ENCODE data around the gene RBM47.
"Not testable (repeated sequence)": the region's sequence is repeated elsewhere in the genome, so short reads cannot be mapped to it uniquely, and the experiment has no call there.

RBM47 gene

DNA sequence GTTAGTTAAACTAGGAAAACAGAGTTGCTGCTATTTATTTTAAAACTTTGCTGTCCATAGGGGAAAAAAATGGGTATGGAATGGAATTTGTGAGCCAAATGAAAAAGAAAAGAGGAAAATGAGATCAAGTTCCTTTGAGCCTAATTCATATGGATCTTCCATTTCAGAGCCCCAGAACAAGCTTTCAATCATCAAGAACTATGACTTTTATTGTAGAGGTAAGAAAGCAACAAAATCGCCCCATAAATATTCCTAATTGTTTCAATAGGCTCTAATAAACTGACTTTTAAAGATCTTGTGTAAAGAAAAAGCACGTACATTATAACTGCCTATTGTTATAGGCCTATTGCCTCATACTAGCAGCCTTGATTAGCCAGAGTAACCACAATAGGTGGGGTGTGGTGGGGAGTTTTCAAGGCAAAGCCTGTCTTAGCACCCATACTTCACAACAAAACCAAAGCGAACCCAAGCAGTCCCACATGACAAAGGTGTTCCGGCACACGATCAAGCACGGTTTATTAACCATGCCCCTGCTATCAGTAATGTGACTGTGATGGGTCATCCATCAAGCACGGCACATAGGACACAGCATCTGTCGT lies 44.4 kb downstream of the RBM47 start:
- DNase-seq: no peak

DNA sequence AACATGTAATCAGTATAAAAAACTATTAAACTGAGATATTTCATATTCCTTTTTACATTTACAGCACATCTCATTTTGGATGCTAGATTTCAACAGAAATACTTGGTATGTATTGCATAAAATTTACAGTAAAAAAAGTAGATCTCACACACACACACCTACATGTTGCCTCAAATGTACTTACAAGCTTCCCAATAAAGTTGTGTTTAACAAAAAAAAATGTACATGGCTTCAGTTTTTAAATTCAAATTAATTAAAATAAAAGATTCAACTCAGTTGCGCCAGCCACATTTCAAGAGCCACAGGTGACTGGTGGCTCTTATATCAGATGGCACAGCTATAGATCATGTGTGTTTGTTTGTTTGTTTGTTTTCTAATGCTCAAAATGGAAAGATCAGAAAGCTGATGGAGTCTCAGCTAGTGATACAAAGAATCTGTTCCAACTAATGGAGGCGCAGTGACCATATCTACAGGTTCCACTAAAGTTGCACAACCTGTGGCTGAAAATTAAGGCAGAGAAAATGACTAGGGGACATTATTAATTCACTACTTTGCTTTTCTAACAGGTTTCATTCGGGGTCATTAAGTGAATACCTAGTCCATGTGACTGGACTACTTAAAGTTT lies 45.0 kb downstream of the RBM47 start:
- DNase-seq: no peak

DNA sequence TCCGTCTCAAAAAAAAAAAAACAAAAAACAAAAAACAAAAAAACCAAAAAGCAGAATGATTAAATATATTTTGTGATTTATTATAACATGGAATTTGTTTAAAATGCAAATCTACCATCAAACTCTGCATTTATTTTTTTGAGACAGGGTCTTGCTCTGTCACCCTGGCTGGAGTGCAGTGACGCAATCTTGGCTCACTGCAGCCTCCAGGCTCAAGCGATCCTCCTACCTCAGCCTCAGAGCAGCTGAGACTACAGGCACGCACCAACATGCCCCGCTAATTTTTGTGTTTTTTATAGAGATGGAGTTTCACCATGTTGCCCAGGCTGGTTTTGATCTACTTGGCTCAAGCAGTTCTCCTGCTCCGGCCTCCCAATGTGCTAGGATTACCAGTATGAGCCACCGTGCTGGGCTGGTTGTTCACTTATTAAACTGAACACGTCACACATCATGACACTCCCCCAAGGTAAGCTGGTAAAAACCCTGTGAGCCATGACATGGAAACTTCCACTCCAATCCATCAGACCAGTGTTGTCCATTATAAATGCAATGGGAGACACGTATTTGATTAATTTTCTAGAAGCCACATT lies 45.7 kb downstream of the RBM47 start:
- no peak for DNase-seq

DNA sequence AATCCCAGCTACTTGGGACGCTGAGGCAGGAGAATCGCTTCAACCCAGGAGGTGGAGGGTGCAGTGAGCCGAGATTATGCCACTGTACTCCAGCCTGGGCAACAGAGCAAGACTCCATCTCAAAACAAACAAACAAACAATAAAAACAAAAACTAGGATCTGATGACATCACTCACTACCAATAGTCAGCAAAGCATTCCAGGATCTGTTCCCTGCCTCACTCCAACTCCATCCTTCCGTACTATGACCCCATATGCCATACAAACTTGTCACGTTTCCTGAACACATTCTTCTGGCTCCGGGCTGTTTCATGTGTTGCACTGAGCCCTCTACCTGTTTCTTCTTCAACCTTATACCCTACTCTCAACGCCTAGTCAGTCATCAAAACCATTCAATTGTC lies 47.3 kb downstream of the RBM47 start:
- DNase-seq: no peak

DNA sequence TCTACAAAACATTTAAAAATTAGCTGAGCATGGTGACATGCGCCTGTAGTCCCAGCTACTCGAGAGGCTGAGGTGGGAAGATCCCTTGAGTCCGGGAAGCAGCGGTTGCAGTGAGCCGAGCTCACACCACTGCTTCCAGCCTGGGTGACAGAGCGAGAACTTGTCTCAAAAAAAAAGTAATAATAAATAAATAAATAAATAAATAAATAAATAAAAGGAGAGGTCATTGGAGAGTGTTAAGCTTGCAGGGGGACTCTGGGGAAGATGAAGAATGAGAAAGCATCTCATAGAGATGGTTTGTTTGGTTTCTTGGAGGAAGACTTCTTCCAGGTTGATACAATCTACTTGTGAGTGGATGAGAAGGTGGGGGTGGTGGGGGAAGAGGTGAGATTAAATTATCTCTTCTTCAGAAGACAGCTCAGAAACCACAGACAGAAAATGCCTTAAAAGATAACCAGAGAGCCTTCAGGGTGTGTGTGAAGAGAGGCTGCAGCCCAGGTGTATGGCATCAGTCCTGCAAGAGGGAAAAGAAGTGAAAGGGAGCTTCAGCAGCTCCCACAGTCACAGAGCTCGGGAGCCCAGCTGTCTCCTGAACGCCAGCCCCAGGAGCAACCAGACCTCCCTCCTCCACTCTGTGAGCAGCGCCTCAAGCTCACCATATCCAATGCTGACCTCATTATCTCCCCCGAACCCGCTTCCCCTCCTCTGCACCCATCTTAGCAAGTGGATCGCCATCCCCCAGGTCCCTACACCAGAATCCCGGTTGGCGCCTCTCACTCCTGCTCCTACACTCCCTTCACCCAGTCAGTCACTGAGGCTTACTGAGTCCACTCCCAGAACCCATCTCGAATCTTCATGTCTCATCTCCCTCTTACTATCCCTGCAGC lies 48.2 kb downstream of the RBM47 start:
- no peak for DNase-seq

DNA sequence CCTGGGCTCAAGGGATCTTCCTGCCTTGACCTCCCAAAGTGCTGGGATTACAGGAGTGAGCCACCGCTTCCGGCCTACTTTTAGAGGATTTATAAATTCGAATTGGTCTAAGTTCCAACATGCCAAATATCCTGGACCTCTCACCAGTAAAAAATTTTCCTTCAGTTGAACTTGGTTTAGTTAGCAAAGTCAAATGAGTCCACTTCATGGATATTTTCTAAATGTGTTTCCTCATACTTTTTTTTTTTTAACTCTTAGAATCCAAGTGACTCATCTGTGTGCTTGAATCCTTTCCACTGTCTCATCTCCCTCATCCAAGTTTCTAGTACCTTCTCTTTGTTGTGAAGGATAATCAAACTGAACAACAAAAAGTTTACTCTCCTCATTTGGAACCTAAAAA lies 49.7 kb downstream of the RBM47 start:
- DNase-seq: no peak

DNA sequence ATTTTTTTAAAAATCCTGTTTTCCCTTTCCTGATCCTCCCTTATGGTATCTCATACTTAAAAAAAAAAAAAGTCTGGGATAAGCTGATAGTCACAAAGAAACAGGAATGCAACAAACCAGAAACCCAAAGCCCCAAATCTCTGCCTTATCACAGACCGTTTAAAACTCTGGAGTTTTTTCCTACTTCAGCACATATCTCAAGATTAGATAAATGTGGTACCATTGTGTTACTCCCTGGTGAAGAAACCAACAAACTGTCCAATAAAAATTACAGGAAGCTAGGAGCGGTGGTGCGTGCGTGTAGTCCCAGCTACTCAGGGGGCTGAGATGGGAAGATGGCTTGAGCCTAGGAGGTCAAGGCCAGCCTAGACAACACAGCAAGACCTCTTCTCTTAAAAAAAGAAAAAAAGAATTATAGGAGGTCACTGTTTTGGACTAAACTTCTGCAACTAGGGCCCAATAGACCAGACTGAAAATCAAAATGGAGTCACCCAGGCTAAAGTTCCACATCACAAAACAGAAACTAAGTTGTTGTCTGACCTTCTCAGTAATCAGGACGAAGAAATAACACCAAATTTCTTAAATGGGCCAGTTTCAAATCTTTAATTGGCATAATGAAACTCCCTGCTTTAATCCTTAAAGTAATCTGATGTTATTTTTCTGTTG lies 51.9 kb downstream of the RBM47 start:
- no peak for DNase-seq

DNA sequence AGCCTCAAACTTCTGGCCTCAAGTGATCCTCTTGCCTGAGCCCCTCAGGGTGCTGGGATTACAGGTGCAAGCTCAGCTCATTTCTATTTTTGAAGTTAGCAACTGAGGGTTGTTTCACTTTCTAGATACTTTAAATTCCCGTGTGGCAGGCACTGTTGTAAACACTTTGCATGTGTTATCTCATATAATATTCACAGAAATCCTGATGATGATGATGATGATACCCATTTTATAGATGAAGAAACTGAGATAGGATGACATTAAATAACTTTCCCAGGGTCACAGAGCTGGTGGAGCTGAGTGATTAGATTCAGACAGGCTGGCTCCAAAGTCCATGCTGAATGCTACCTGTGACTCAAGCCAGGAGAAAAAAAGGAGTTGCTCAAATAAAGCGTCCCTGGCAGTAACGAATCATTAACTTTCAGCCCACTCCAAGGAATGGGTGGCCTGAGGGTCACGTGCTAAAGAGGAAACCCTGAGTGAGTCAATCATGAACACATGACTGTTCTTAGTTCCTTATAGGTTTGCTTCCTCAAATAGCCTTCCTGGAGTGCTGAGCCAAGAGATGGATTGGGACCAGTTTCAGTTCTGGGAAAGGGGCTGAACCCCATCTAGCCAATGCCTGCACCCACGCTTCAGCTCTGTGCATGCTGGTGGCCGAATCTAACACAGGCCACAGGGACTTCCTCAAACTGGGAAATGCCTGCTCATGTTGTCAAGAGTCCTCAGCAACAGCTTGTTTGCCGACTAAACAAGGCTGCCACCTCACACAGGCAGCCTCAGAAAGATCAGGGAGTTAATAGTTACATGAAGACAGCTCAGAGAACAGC lies 52.8 kb downstream of the RBM47 start:
- peak; percentile 33 for DNase-seq

DNA sequence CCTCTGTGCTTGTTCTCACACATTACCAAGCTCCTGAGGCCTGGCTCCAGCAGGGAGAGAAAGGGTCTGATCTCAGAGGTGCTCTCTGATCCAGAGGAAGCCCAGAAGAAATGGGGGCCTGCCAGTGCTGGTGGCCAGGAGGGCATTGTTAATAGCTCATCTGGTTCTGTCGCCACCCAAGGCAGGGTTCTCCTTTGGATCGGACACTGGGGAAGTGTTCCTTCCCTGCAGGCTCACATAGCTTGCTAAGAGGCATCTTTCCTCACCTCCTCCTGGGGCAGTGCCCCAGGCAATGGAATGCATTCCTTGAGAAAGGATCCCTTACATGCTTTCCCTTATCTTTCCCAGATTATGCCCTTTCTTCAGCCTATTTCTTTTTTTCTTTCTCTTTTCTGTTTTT lies 53.8 kb downstream of the RBM47 start:
- DNase-seq: no peak

DNA sequence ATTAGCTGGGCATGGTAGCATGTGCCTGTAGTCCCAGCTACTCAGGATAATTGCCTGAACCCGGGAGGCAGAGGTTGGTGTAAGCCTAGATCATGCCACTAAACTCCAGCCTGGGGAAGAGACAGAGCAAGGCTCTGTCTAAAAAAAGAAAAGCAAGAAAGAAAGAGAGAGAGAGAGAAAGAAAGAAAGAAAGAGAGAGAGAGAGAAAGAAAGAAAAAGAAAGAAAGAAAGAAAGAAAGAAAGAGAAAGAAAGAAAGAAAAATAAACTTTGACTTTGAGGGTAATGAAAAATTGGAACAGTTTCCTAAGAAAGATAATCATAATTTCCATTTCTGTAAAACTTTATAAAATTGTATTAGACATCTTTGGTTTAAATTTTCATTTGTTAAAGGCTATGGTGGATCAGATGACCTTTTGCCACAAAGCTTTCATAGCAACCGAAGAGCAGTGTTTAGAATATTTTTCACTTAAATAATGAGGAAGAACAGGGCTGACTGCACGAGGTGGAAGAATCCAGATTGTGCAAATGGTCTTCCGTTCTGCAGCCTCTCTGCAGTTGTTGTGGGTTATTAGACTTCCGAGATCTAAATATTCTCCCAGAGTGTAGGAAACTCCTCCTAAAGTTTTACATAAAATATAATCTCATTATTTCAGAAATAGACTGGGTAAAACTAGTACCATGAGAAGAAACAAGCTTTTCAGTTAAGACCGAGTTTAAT lies 55.9 kb downstream of the RBM47 start:
- no peak for DNase-seq

DNA sequence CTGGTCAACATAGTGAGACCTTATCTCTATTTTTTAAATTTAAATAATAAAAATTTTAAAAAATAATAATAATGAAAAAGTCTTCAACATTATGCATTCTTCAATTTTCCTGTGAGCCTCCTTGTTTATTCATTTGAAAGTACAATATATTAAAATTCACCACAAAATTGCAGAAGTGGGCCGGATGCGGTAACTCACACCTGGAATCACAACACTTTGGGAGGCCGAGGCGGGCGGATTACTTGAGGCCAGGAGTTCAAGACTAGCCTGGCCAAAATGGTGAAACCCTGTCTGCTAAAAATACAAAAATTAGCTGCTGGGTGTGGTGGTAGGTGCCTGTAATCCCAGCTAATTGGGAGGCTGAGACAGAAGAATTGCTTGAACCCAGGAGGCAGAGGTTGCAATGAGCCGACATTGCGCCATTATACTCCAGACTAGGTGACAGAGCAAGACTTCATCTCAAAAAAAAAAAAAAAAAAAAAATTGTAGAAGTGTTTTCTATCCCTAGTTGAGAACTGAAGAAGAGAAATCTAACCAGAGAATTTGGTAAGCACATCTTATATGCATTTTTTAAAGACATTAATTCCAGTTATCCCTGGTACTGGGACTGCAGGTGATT lies 56.9 kb downstream of the RBM47 start:
- no peak for DNase-seq

DNA sequence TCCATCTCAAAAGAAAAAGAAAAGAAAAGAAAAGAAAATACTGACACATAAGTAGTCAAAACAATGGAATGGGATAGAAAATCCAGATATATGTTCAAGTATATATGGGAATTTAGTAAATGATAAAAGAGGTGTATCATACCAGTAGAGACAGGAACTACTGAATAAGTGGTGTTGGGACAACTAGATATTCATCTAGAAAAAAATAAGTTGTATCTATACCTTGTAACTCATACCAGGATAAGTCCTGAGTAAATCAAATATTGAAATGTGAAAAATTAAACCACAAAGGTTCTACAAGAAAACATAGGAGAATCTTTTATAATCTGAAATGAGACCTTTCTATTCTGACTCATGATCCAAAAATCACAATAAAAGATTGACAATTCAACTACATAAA lies 58.5 kb downstream of the RBM47 start:
- DNase-seq: no peak

DNA sequence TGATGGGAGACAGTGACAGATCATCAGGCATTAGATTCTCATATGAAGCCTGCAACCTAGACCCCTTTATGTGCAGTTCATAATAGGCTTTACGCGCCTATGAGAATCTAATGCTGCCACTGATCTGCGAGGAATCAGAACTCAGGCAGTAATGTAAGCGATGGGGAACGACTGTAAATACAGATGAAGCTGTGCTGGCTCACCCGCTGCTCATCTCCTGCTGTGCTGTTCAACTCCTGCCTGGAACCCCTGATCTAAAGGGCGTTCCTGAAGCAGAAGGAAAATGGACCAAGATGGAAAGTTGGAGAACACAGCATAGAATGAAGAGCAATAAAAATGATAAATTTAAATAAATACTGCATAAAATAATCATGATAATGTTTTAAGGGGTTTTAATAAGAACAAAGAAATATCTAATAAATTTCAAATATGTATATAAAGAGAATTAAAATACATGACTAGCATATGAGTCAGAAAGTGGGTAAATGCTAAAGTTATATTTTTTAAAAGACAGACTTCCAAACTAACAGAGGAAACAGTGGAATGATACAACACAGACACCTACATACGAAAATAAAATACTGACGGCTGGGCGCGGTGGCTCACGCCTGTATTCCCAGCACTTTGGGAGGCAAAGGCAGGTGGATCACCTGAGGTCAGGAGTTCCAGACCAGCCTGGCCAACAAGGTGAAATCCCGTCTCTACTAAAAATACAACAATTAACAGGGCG lies 59.2 kb downstream of the RBM47 start:
- DNase-seq: no peak

DNA sequence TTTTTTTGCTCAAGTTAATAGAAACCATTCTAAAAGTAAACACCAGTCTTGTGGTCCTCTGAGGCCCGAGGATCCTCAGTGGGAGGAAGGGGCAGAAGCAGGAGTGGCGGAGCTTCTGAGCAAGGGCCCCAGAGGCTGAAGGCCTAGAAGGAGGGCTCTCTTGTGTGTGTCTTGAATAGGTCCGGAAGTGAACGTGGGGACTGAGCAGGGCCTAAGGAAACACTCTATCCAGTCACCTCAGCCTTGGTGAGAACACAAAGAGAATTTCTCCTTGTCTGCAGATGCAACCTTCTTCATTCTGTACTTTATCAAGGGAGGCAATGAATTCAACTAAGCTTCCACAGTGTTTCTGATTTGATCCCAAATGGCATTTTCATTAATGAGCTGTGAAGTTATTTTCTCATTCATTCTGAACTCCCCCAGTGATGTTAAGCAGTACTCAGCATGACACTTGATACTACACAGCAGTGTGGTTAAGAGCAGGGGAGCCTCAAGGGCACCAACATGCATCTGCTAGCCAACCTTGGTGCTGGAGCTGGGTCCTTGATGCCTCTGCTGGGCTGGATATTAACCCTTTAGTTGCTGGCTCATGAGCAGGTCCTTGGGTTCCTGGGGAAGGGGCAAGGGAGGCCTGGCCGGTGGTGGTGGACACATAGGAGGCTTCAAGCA lies 64.7 kb downstream of the RBM47 start:
- no peak for DNase-seq

DNA sequence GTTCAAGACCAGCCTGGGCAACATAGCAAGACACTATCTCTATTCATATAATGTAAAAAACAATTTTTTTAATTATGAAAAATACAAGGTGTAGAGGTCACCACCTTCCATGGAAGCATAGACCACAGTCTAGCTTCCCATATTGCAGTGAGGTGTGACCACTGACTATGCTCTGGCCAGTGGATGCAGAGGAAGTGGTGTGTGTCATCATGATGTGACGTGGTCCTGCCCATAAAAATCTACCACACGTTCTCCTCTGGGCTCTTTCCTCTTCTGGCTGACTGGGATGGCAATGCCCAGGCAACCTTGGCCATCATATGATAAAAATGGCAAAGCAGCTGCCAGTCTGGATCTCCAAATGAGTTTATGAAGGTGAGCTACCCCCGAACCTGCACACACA lies 65.7 kb downstream of the RBM47 start:
- no peak for DNase-seq

DNA sequence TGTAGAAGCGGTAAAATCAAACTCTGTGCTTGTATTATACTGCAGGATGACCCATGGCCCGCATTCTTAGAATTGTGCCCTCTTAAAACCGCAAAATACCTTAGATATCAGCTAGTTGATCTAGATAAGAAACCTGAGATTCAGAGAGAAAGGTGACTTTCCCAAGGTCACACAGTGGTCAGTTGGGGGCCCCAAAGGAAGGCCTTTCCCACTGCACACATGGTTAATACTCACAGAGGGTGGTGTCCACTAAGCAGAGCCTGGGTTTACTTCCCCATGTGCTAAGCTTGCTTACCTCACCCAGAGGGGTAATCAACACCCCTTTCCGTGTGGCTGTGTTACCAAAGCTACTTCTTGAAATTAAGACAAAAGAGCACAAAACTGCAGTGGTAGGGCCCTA lies 66.3 kb downstream of the RBM47 start:
- DNase-seq: no peak

DNA sequence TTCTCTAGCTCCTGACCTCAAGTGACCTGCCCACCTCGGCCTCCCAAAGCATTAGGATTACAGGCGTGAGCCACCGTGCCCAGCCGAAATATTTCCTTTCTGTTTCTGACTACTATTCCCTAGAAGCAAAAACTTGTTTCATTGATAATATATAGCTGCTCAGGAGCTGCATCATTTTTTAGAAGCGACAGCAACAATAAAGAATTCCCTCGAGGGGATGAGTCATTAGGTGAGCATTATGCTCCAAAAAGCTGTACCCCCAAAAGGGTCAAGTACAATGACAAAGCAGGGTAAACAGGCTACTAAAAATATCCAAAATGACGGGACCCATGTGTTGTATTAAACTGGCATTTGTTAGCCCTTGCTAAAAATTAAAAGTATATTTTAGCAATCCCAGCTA lies 67.0 kb downstream of the RBM47 start:
- DNase-seq: no peak

DNA sequence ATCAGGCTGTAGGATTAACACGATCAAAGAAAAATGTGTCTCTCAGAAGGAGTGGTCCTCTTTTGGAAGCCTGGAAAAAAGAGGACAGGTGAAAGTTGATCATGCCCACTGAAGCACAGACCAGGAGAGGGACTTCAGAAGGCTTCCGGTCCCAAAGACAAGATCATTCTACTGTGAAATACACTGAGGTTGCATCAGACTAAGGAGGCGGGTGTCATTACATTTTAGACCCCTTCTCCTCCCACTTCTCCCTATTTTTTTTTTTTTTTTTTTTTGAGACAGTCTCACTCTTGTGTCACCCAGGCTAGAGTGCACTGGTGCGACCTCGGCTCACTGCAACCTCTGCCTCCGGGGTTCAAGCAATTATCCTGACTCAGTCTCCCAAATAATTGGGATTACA lies 67.5 kb downstream of the RBM47 start:
- no peak for DNase-seq

DNA sequence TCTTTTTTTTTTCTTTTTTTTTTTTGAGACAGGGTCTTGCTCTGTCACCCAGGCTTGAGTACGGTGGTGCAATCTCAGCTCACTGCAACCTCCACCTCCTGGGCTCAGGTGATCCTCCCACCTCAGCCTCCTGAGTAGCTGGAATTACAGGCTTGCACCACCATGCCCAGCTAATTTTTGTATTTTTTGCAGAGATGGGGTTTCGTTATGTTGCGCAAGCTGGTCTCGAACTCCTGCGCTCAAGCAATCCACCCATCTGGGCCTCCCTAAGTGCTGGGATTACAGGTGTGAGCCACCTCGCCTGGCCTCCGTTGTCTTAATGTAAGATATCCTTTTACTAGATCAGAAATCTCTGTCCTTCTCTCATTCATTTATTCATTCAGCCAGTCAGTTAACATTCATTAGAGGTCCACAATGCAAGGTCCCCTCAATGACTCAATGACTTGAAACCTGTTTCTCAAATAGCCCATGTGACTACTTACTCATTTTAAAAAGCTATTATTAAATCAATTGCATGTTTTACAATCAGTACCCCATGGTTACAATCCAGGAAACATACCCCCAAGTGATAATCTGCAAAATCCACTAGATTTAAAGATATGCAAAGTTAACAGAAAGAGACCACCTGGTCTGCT lies 68.0 kb downstream of the RBM47 start:
- not testable (repeated sequence) for DNase-seq

Measured in NCI-H146 (cell line).